CD4-positive, CD25-positive, alpha-beta regulatory T cell (primary cell): ENCODE data around the gene HPSE2. TPM values are rescaled to one million over a fixed set of nuclear protein-coding genes. Genes with fewer than 3 reads are reported as not detected.

Experiments
- ATAC-seq, 2 donors: fragments of 150-1000 bp; cut with Tn5 transposase; one replicate each; pipeline ENCODE4 v1.10.0; 2021; ENCODE audit warnings: low read depth in 2 of 2, moderate number of reproducible peaks in 2 of 2, moderate library complexity in 1 of 2
- DNase-seq, 3 donors: peaks; one replicate each; pipeline versions ENCODE4 v3.0.0 to v3.0.0-alpha.2; 2012 to 2022; ENCODE audit warnings: mixed read lengths in 1 of 3
- H3K27ac ChIP-seq: one replicate; pipeline ENCODE4 v1.7.0; 2013; ENCODE audit warnings: mild to moderate bottlenecking, low read length; ENCODE audit not compliant: insufficient read depth, poor library complexity, severe bottlenecking
- H3K27me3 ChIP-seq: one replicate; pipeline ENCODE4 v1.7.0; 2013; ENCODE audit warnings: low read length; ENCODE audit not compliant: control insufficient read depth, insufficient read depth
- H3K36me3 ChIP-seq: one replicate; pipeline ENCODE4 v1.7.0; 2013; ENCODE audit warnings: mild to moderate bottlenecking, low read length, moderate library complexity; ENCODE audit not compliant: control insufficient read depth, insufficient read depth
- H3K4me1 ChIP-seq: 2 replicates; pipeline ENCODE4 v1.7.0; 2013; ENCODE audit warnings: mild to moderate bottlenecking, low read length; ENCODE audit not compliant: insufficient read depth, control insufficient read depth, poor library complexity, severe bottlenecking
- H3K4me3 ChIP-seq: one replicate; pipeline ENCODE4 v1.7.0; 2013; ENCODE audit warnings: low read depth, mild to moderate bottlenecking, low read length, moderate library complexity
- H3K9me3 ChIP-seq, 2 experiments: 1 replicate in 1 of 2; 2 replicates in 1 of 2; pipeline ENCODE4 v1.7.0; 2013; ENCODE audit warnings: low read length in 2 of 2, mild to moderate bottlenecking in 1 of 2, moderate library complexity in 1 of 2; ENCODE audit not compliant: control insufficient read depth in 2 of 2
- H3K27ac Mint-ChIP-seq, 3 donors: one replicate each; pipeline ENCODE4 v1.8.0; 2020 to 2022; ENCODE audit warnings: mild to moderate bottlenecking in 3 of 3, mixed read lengths in 3 of 3, moderate library complexity in 2 of 3
- H3K27me3 Mint-ChIP-seq: one replicate; pipeline ENCODE4 v1.8.0; 2022; ENCODE audit warnings: mild to moderate bottlenecking, mixed read lengths
- H3K36me3 Mint-ChIP-seq: one replicate; pipeline ENCODE4 v1.8.0; 2020; ENCODE audit warnings: mixed read lengths
- H3K4me1 Mint-ChIP-seq, 4 donors: one replicate each; pipeline ENCODE4 v1.8.0; 2020 to 2022; ENCODE audit warnings: mixed read lengths in 4 of 4, mild to moderate bottlenecking in 1 of 4
- H3K4me3 Mint-ChIP-seq, 4 donors: one replicate each; pipeline ENCODE4 v1.8.0; 2020 to 2022; ENCODE audit warnings: mild to moderate bottlenecking in 4 of 4, mixed read lengths in 4 of 4, moderate library complexity in 3 of 4
- H3K9me3 Mint-ChIP-seq, 7 donors: one replicate each; pipeline ENCODE4 v1.8.0; 2020 to 2022; ENCODE audit warnings: mixed read lengths in 7 of 7, mild to moderate bottlenecking in 3 of 7, moderate library complexity in 2 of 7
- polyA plus RNA-seq, 4 donors: library from polyadenylated mRNA; unstranded; fragments of 300-500 nt; fragmentation: Illumina TruSeq; gene quantifications; one replicate each; pipeline ENCODE4 v1.2.3, GENCODE V29; 2021
- total RNA-seq: library from RNA; stranded (reverse); gene quantifications from one replicate; pipeline ENCODE4 v1.2.3, GENCODE V29; 2022

The HPSE2 gene
- total and polyA plus RNA-seq, 5 donors from 2014 or later: 0.07 to 0.31 TPM; not detected in 3

DNA sequence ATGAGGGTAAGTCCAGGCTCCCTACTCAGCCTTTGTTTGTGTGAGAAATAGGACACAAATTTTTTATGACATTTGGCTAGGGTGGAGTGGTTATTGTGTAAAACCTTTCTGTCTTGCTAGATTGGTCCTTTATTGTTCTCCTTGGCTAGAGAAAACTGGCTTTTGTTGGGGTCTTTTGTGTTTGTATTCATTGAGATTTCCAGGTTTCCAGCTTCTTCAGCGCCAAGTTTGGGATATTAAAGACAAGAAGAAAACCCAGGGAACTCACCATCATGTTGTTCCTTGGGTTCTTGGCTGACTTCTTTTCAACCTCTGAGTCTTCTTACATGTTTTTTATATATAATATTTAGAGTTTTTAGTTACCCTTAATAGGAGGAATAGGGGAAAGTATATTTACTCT, 310.0 kb downstream of the HPSE2 start:
- Mint-ChIP-seq H3K27ac (no peak overlapping the region), H3K4me1 (no peaks in the 10 kb centered on the region), H3K4me3 (no peak overlapping the region), H3K9me3 (peaks cover 0 to 4% (median 0%) of the 10 kb centered on the region in 7 donors), H3K27me3 (no peaks in the 10 kb centered on the region), H3K36me3 (no peaks in the 10 kb centered on the region)
- no peaks in the 10 kb centered on the region for H3K9me3 ChIP-seq
- H3K27ac ChIP-seq: no peak overlapping the region
- no peaks in the 10 kb centered on the region for H3K36me3 ChIP-seq
- H3K4me1 ChIP-seq: no peaks in the 10 kb centered on the region
- H3K4me3 ChIP-seq: no peak overlapping the region
- ATAC-seq (no peak), DNase-seq (no peak)
- H3K27me3 ChIP-seq: no peaks in the 10 kb centered on the region

- ATAC-seq (no peak), DNase-seq (no peak)
- peaks cover 0 to 4% (median 0%) of the 10 kb centered on the region in 7 donors for H3K9me3 Mint-ChIP-seq
- H3K27ac Mint-ChIP-seq: no peak overlapping the region
- H3K4me3 Mint-ChIP-seq: no peak overlapping the region
- Histone ChIP-seq H3K4me1 (no peaks in the 10 kb centered on the region), H3K27ac (no peak overlapping the region), H3K9me3 (no peaks in the 10 kb centered on the region), H3K36me3 (no peaks in the 10 kb centered on the region), H3K4me3 (no peak overlapping the region), H3K27me3 (no peaks in the 10 kb centered on the region)
- H3K4me1 Mint-ChIP-seq: no peaks in the 10 kb centered on the region
- no peaks in the 10 kb centered on the region for H3K36me3 Mint-ChIP-seq
- H3K27me3 Mint-ChIP-seq: no peaks in the 10 kb centered on the region
Observed at GRCh38 chr10:98924526-98924925, 311.1 kb downstream of the HPSE2 start.

GRCh38 chr10:98921316-98921715, 314.3 kb downstream of the HPSE2 start:
- Mint-ChIP-seq H3K4me1 (no peaks in the 10 kb centered on the region), H3K36me3 (no peaks in the 10 kb centered on the region), H3K27me3 (no peaks in the 10 kb centered on the region), H3K9me3 (peaks cover 0 to 2% (median 0%) of the 10 kb centered on the region in 7 donors), H3K27ac (no peak overlapping the region), H3K4me3 (no peak overlapping the region)
- no peaks in the 10 kb centered on the region for H3K4me1 ChIP-seq
- ATAC-seq (no peak), DNase-seq (no peak)
- H3K36me3 ChIP-seq: no peaks in the 10 kb centered on the region
- no peaks in the 10 kb centered on the region for H3K27me3 ChIP-seq
- no peaks in the 10 kb centered on the region for H3K9me3 ChIP-seq
- no peak overlapping the region for H3K27ac ChIP-seq
- H3K4me3 ChIP-seq: no peak overlapping the region

DNA sequence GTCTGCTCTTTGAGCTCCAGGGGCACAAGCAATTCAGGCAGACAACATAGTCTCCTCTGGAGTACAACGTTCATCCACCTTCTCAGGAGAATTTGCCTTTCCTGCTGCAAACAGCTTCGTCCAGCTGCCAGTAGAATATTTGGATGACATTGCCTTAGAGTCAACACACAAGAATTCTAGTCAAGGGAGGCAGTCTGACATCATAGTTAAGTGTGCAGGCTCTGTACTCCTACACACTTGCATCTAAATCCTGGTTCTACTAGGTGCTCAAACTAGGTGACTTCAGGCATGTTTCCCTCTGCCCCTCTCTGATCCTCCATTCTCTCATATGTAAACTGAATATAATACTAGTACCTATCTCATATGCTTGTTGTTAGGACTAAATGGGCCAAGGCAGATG, 314.8 kb downstream of the HPSE2 start:
- peaks cover 0 to 2% (median 0%) of the 10 kb centered on the region in 7 donors for H3K9me3 Mint-ChIP-seq
- Histone ChIP-seq H3K4me1 (no peaks in the 10 kb centered on the region), H3K36me3 (no peaks in the 10 kb centered on the region), H3K9me3 (no peaks in the 10 kb centered on the region), H3K27ac (no peak overlapping the region), H3K27me3 (no peaks in the 10 kb centered on the region), H3K4me3 (no peak overlapping the region)
- no peaks in the 10 kb centered on the region for H3K27me3 Mint-ChIP-seq
- no peak overlapping the region for H3K27ac Mint-ChIP-seq
- H3K4me3 Mint-ChIP-seq: no peak overlapping the region
- DNase-seq (no peak), ATAC-seq (no peak)
- H3K4me1 Mint-ChIP-seq: no peaks in the 10 kb centered on the region
- H3K36me3 Mint-ChIP-seq: no peaks in the 10 kb centered on the region

- Mint-ChIP-seq H3K4me3 (no peak overlapping the region), H3K9me3 (peaks cover 0 to 2% (median 0%) of the 10 kb centered on the region in 7 donors), H3K27ac (no peak overlapping the region), H3K36me3 (no peaks in the 10 kb centered on the region), H3K27me3 (no peaks in the 10 kb centered on the region), H3K4me1 (no peaks in the 10 kb centered on the region)
- H3K27me3 ChIP-seq: no peaks in the 10 kb centered on the region
- H3K9me3 ChIP-seq: no peaks in the 10 kb centered on the region
- no peaks in the 10 kb centered on the region for H3K4me1 ChIP-seq
- no peak overlapping the region for H3K4me3 ChIP-seq
- no peak overlapping the region for H3K27ac ChIP-seq
- no peak for DNase-seq
- H3K36me3 ChIP-seq: no peaks in the 10 kb centered on the region
- ATAC-seq: no peak
Observed at GRCh38 chr10:98920360-98920759, 315.3 kb downstream of the HPSE2 start.

DNA sequence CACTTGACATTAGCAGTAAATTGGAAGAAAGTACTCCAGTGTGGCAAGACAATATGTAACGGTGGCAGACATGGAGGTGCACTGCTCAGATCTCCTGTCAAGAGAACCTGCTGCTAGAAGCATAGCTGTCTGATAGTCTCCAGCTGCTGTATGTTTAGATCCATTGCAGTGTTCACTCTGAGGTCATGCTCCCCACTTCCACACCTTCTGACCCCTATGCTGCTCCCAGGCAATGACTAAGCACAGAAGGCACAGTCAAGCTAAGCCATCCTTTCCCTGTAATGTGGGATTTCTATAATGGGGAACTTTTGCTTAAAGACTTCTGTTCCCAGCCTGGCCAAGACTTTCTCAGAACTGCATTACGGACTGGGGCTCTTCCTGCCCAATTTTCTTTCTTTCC, 315.8 kb downstream of the HPSE2 start:
- Mint-ChIP-seq H3K4me1 (no peaks in the 10 kb centered on the region), H3K9me3 (peaks cover 0 to 2% (median 0%) of the 10 kb centered on the region in 7 donors), H3K27me3 (no peaks in the 10 kb centered on the region), H3K27ac (no peak overlapping the region), H3K4me3 (no peak overlapping the region), H3K36me3 (no peaks in the 10 kb centered on the region)
- DNase-seq: no peak
- no peak overlapping the region for H3K27ac ChIP-seq
- no peak for ATAC-seq
- no peaks in the 10 kb centered on the region for H3K27me3 ChIP-seq
- no peaks in the 10 kb centered on the region for H3K36me3 ChIP-seq
- H3K4me1 ChIP-seq: no peaks in the 10 kb centered on the region
- no peaks in the 10 kb centered on the region for H3K9me3 ChIP-seq
- no peak overlapping the region for H3K4me3 ChIP-seq

DNA sequence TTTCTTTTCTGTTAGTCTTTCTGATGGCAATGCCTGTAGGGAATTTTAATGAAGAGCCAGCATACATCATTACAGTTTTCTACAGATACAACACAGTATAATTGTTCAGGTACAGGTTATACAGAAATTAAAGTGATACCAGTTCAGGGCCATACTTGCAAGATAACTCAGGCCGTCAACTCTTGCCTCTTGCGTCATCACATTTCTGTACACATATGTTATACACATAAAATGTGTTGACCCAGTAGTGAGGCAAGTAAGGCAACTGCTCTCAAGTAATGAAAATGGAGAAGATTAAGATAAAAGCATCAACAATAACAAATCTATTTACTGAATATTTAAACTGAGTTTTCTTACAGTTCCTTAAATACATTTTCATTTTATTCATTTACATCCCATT, 317.8 kb downstream of the HPSE2 start:
- Mint-ChIP-seq H3K27ac (no peak overlapping the region), H3K4me3 (no peak overlapping the region), H3K36me3 (no peaks in the 10 kb centered on the region), H3K9me3 (no peaks in the 10 kb centered on the region), H3K27me3 (no peaks in the 10 kb centered on the region), H3K4me1 (no peaks in the 10 kb centered on the region)
- Histone ChIP-seq H3K9me3 (no peaks in the 10 kb centered on the region), H3K27ac (no peak overlapping the region), H3K36me3 (no peaks in the 10 kb centered on the region), H3K4me3 (no peak overlapping the region), H3K4me1 (no peaks in the 10 kb centered on the region), H3K27me3 (no peaks in the 10 kb centered on the region)
- no peak for DNase-seq
- no peak for ATAC-seq

GRCh38 chr10:98916526-98917125, 319.0 kb downstream of the HPSE2 start:
- Mint-ChIP-seq H3K4me3 (no peak overlapping the region), H3K4me1 (no peaks in the 10 kb centered on the region), H3K36me3 (no peaks in the 10 kb centered on the region), H3K27ac (no peak overlapping the region), H3K9me3 (peaks cover 0 to under 1% (median 0%) of the 10 kb centered on the region in 7 donors), H3K27me3 (no peaks in the 10 kb centered on the region)
- no peak overlapping the region for H3K4me3 ChIP-seq
- DNase-seq (no peak), ATAC-seq (no peak)
- no peak overlapping the region for H3K27ac ChIP-seq
- no peaks in the 10 kb centered on the region for H3K4me1 ChIP-seq
- no peaks in the 10 kb centered on the region for H3K36me3 ChIP-seq
- H3K27me3 ChIP-seq: no peaks in the 10 kb centered on the region
- H3K9me3 ChIP-seq: no peaks in the 10 kb centered on the region
